HL-60/S4 (cell line): Measurements from ENCODE around the gene PTPN9.
"Not testable (repeated sequence)": the region's sequence is repeated elsewhere in the genome, so short reads cannot be mapped to it uniquely, and the experiment has no call there.

Source experiments
- in situ Hi-C: fragments of 300-500 bp; cut with MboI; formaldehyde crosslinking; loops from 2 replicates; pipeline ENCODE4 v1.14.3; 2022; ENCODE audit warnings: low sequenced_read_pairs

PTPN9 gene

DNA sequence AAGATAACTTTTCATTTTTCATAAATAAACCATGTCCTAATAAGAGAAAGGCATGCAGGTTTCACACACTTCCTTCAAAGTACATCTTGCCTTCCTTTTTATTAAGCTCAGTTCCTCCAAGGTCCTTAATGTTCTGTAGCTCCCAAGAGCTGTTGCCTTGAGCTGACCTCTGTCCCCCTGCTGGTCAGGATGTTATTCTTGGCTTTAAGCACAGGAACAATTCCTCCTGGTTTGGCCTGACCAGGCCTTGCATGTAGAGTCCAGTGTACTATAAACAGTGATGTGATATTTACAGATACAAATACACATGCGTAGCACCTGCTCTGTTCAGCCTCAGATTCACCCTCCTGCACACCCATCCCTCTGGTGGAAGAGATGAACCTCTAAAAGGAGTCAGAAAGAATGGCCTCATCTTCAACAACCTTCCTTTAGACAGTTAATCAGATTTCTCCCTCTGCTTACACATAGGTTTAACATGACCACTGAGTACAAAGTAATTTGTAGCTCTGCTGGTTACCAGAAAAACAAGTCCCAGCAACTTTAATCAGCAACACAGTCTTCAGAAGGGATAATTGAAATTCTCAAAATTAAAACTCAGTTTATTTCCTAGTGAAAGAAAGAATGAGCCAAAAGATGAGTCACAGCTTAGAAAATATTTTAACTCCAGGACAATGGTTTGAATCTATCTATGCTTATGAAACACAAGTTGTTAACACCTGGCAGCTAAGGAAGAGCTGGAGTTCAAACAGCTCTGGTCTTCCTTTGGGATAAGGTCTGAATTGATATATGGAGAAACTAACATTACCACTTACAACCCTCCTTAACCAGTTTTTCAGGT lies 46.5 kb downstream of the PTPN9 start:
- in situ Hi-C loops, result no loop called here

- in situ Hi-C loops, result no loop called here
These were observed 48.1 kb downstream of the PTPN9 start for GRCh38 chr15:75531041-75531450.

GRCh38 chr15:75530169-75530568 lies 48.9 kb downstream of the PTPN9 start:
- in situ Hi-C loops, result no loop called here

- in situ Hi-C loops, result not testable (repeated sequence)
These were observed 53.4 kb downstream of the PTPN9 start for GRCh38 chr15:75525756-75526155.

DNA sequence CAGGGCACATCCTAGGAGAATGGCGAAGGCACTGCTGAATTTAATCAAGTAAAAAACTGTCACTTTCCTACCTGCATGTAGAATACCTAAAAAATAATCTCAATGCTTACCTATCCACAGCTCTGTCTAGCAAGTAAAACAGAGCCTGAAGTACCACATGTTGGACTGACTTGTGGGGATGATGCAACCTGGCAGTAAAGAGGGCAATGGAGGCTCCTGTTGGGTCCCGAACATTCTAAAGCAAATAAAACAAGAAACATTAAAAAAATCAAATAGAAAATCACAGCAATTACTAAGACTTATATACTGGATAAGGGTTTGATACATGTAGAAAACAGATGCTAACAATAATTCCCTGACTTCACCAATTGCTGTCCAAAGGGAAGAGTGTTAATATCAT lies 56.1 kb downstream of the PTPN9 start:
- in situ Hi-C loops, result no loop called here

- in situ Hi-C loops, result no loop called here
These were observed 61.9 kb downstream of the PTPN9 start for GRCh38 chr15:75517233-75517632.

- in situ Hi-C loops, result no loop called here
These were observed 70.1 kb downstream of the PTPN9 start for GRCh38 chr15:75508840-75509532.

GRCh38 chr15:75502360-75502759 lies 76.8 kb downstream of the PTPN9 start:
- in situ Hi-C loops, result no loop called here

GRCh38 chr15:75493732-75494131 lies 85.4 kb downstream of the PTPN9 start:
- in situ Hi-C loops, result no loop called here

- in situ Hi-C loops, result no loop called here
These were observed 95.2 kb downstream of the PTPN9 start for GRCh38 chr15:75483961-75484360.

DNA sequence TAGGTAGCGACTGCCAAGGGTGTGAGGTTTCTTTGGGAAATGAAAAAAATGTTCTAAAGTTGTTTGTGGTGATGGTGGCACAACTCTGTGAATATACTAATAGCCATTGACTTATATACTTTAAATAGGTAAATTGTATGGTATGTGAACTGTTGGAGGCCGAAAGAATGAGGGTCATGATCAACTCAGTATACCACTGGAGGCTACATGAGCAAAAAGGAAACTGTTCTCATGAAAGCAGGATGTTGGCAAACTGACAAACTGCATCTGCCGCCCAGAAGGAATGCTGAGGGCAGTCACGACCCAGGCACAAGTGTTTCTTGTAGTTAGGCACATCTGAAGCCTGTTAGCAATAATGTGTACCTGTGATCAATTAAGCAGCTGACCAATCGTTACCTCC lies 95.6 kb downstream of the PTPN9 start:
- in situ Hi-C loops, result not testable (repeated sequence)

DNA sequence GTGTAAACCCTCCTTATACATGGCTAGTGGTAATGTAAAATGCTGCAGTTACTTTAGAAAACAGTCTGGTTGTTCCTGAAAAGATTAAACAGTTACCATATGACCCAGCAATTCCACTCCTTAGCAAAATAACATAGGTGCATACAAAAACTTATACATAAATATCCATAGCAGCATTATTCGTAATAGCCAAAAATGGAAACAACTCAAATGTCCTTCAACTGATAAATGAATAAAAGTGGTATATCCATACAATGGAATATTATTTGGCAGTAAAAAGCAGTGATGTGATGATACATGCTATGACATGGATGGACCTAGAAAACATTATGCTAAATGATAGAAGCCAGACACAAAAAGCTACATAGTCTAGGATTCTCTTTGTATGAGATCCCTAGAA lies 96.0 kb downstream of the PTPN9 start:
- in situ Hi-C loops, result no loop called here

DNA sequence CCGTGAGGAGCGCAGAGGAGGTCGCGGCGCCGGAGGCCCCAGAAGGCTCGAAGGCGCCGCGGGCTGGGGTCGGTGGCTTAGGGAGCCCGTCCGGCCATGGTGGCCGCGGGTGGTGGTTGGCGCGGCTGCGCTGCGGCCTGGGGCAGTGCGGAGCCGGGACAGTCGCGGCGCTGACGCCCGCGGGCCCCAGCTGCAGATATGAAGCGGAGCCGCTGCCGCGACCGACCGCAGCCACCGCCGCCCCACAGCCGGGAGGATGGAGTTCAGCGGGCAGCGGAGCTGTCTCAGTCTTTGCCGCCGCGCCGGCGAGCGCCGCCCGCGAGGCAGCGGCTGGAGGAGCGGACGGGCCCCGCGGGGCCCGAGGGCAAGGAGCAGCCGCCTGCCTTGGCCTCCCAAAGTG lies 98.7 kb downstream of the PTPN9 start:
- in situ Hi-C loops, result not testable (repeated sequence)

GRCh38 chr15:75479670-75480069 lies 99.4 kb downstream of the PTPN9 start:
- in situ Hi-C loops, result no loop called here

- in situ Hi-C loops, result not testable (repeated sequence)
These were observed 102.0 kb downstream of the PTPN9 start for GRCh38 chr15:75477094-75477493.

- in situ Hi-C loops, result no loop called here
These were observed 110.1 kb downstream of the PTPN9 start for GRCh38 chr15:75468913-75469598.

DNA sequence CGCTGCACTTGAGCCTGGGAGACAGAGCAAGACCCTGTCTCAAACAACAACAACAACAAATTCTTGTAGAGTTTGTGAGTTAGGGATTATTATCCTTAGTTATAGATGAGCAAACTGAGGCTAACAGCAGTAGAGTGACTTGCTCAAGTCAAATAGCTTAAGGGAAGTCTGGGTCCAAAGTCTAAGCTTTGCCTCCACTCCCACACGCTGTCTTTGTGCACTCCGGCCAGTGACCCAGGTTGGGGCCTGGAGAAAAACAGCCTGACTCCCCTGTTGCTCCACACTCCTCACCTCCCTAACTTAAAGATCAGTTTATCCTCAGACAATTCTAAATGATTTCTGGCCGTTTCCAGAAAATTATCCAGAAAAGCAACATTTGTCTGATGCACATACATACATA lies 118.5 kb downstream of the PTPN9 start:
- in situ Hi-C loops, result no loop called here

DNA sequence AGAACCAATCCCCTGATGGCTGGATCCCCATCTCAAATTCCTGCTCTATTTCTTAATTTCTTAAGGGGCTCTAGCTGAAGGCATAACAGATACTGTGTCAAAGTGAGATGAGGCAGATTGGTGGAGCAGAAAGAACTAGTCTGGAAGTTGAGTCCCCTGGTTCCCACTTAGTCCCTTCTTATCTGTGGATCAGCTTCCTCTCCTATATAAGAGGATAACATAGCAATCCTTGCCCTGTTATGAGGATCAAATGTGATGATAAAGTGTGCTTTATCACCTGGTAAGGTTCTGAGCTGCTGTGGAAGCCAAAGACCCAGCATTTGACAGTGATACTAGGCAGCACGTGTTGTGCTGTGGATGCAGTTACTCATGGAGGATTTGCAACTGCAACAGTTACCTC lies 119.5 kb downstream of the PTPN9 start:
- in situ Hi-C loops, result no loop called here

DNA sequence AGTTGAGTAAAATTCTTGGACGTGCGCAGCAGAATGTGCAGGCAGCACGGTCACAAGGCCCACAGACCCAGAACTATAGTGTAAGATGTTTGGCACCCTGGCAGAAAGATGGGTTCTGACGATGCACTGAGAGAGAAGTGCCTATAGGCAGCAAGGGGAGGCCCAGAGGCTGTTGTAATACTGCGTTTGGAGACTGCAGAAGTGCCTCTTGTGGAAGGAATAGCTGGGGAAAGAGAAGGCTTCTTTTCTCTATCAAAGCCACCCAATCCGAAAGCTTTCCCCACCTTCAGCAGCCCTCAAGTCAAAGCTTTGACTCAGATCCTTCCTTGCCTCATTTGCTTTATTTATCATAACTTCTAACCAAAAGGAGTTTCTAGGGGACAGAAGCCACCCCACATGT lies 122.4 kb downstream of the PTPN9 start:
- in situ Hi-C loops, result no loop called here

DNA sequence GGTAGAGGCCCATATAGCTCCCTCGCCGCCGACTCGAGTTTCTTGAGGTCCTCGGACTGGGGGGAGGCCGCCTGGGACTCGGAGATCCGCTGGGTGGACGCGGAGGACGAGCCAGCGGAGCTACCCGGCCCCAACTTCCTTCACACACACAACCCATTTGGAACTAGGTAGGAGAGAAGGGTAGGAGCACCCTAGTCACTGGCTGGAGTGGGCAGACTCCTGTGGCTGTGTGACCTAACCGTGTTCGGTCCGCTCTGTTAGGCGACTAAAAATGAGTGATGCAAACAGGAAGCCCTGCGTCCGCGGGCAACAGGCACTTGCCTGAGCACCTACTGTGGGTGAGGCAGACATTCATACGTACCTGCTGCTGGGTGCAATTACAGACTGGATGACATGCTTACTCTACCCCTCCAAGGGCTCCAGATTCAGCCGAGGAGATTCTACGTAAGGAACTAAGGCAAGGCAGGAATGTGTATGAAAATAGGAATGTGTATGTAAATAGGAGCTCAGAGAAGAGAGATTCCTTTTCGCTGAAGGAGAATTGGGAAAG lies 123.1 kb downstream of the PTPN9 start:
- in situ Hi-C loops, result no loop called here

- in situ Hi-C loops, result no loop called here
These were observed 123.6 kb downstream of the PTPN9 start for GRCh38 chr15:75455424-75455981.
